RWPE2 (cell line): ENCODE data around the gene IL17RB.

ENCODE experiments used
- ATAC-seq: fragments of 200-7000 bp; cut with Tn5 transposase; 3 replicates; pipeline ENCODE4 v1.9.1; 2021; ENCODE audit warnings: low read depth
- DNase-seq: peaks from one replicate; pipeline ENCODE4 v3.0.0-alpha.2; 2020; ENCODE audit warnings: low spot score
- H3K27ac ChIP-seq: fragments of 450-650 bp; 2 replicates; pipeline ENCODE4 v1.5.1; 2017; ENCODE audit warnings: mild to moderate bottlenecking; ENCODE audit not compliant: poor library complexity, severe bottlenecking
- H3K27me3 ChIP-seq: fragments of 250-450 bp; sonication (Bioruptor Pico); 2 replicates; pipeline ENCODE4 v1.5.1; 2021; ENCODE audit warnings: mild to moderate bottlenecking, moderate library complexity; ENCODE audit not compliant: insufficient read depth, poor library complexity, severe bottlenecking
- H3K36me3 ChIP-seq: fragments of 250-450 bp; sonication (Bioruptor Pico); 2 replicates; pipeline ENCODE4 v1.5.1; 2020; ENCODE audit warnings: low read depth, mild to moderate bottlenecking, moderate library complexity
- H3K4me1 ChIP-seq: fragments of 250-450 bp; sonication (Bioruptor Pico); 2 replicates; pipeline ENCODE4 v1.5.1; 2021; ENCODE audit warnings: mild to moderate bottlenecking, moderate library complexity; ENCODE audit not compliant: insufficient read depth, poor library complexity, severe bottlenecking
- H3K4me3 ChIP-seq: fragments of 250-450 bp; sonication (Bioruptor Pico); 2 replicates; pipeline ENCODE4 v1.5.1; 2021; ENCODE audit warnings: mild to moderate bottlenecking, moderate library complexity; ENCODE audit not compliant: severe bottlenecking
- H3K9me3 ChIP-seq: fragments of 250-450 bp; sonication (Bioruptor Pico); 2 replicates; pipeline ENCODE4 v1.5.1; 2021; ENCODE audit warnings: mild to moderate bottlenecking, moderate library complexity; ENCODE audit not compliant: severe bottlenecking
- TF ChIP-seq, protein P1 (sequence below): fragments of 450-650 bp; IDR thresholded peaks from one replicate; pipeline ENCODE4 v1.5.1; 2017; ENCODE audit warnings: mild to moderate bottlenecking, moderate library complexity; ENCODE audit not compliant: poor library complexity, severe bottlenecking

The IL17RB gene

DNA sequence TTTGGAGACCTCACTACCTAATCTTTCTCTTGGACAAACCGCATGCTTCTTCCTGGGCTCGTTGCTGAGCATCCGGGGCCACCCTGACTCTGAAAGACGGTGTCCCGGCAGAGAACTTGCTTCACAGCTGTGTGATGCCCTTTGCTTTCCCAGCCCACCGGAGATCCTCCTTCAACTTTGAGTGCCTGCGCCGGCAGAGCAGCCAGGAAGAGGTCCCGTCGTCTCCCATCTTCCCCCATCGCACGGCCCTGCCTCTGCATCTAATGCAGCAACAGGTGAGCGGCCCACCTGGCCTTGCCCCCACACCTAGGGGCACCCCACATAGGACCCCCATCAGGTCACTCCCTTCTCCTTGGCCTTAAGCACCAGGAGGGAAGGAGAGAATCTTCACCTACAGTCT is 37.9 kb upstream of the IL17RB start:
- ATAC-seq: no peak
- no peaks in the 10 kb centered on the region for H3K4me1 ChIP-seq
- H3K27me3 ChIP-seq: no peaks in the 10 kb centered on the region
- no peak overlapping the region for H3K4me3 ChIP-seq
- H3K27ac ChIP-seq: no peak overlapping the region
- no peaks in the 10 kb centered on the region for H3K36me3 ChIP-seq
- TF ChIP-seq, protein P1, sequence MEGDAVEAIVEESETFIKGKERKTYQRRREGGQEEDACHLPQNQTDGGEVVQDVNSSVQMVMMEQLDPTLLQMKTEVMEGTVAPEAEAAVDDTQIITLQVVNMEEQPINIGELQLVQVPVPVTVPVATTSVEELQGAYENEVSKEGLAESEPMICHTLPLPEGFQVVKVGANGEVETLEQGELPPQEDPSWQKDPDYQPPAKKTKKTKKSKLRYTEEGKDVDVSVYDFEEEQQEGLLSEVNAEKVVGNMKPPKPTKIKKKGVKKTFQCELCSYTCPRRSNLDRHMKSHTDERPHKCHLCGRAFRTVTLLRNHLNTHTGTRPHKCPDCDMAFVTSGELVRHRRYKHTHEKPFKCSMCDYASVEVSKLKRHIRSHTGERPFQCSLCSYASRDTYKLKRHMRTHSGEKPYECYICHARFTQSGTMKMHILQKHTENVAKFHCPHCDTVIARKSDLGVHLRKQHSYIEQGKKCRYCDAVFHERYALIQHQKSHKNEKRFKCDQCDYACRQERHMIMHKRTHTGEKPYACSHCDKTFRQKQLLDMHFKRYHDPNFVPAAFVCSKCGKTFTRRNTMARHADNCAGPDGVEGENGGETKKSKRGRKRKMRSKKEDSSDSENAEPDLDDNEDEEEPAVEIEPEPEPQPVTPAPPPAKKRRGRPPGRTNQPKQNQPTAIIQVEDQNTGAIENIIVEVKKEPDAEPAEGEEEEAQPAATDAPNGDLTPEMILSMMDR: no peak
- no peaks in the 10 kb centered on the region for H3K9me3 ChIP-seq
- no peak for DNase-seq

DNA sequence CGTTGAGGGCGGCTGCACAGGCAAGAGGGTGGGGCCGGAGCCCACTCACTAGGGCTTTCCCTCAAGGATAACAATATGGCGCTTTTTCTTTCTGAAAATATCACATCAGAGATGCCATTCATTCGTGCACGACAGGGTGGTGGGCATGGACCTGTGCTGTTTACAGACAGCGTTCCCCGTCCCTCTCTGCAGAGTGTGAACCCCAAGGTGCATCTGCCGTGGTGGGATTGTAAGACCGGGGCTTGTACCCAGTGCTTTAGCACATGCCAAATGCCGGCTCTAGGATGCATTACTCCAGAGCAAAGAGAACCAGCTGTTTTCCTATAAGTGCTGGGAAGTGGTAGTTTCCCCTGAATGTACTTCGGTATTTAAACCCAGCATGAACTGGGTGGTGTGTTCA is 37.1 kb upstream of the IL17RB start:
- no peaks in the 10 kb centered on the region for H3K36me3 ChIP-seq
- no peak overlapping the region for H3K4me3 ChIP-seq
- ATAC-seq: no peak
- H3K9me3 ChIP-seq: no peaks in the 10 kb centered on the region
- TF ChIP-seq, protein P1: no peak
- DNase-seq: no peak
- H3K4me1 ChIP-seq: no peaks in the 10 kb centered on the region
- no peaks in the 10 kb centered on the region for H3K27me3 ChIP-seq
- H3K27ac ChIP-seq: no peak overlapping the region

- no peaks in the 10 kb centered on the region for H3K4me1 ChIP-seq
- no peak overlapping the region for H3K27ac ChIP-seq
- no peaks in the 10 kb centered on the region for H3K9me3 ChIP-seq
- no peak overlapping the region for H3K4me3 ChIP-seq
- ATAC-seq (no peak), DNase-seq (no peak)
- TF ChIP-seq, protein P1: no peak
- no peaks in the 10 kb centered on the region for H3K36me3 ChIP-seq
- no peaks in the 10 kb centered on the region for H3K27me3 ChIP-seq
These were observed 36.5 kb upstream of the IL17RB start for GRCh38 chr3:53809764-53810400.

DNA sequence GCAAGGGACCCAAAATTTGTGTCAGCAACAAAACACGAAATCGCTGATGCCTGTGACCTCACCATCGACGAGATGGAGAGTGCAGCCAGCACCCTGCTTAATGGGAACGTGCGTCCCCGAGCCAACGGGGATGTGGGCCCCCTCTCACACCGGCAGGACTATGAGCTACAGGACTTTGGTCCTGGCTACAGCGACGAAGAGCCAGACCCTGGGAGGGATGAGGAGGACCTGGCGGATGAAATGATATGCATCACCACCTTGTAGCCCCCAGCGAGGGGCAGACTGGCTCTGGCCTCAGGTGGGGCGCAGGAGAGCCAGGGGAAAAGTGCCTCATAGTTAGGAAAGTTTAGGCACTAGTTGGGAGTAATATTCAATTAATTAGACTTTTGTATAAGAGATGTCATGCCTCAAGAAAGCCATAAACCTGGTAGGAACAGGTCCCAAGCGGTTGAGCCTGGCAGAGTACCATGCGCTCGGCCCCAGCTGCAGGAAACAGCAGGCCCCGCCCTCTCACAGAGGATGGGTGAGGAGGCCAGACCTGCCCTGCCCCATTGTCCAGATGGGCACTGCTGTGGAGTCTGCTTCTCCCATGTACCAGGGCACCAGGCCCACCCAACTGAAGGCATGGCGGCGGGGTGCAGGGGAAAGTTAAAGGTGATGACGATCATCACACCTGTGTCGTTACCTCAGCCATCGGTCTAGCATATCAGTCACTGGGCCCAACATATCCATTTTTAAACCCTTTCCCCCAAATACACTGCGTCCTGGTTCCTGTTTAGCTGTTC is 35.0 kb upstream of the IL17RB start:
- no peaks in the 10 kb centered on the region for H3K36me3 ChIP-seq
- ATAC-seq: no peak
- no peak overlapping the region for H3K4me3 ChIP-seq
- H3K27me3 ChIP-seq: no peaks in the 10 kb centered on the region
- H3K27ac ChIP-seq: no peak overlapping the region
- no peaks in the 10 kb centered on the region for H3K4me1 ChIP-seq
- no peak for DNase-seq
- no peaks in the 10 kb centered on the region for H3K9me3 ChIP-seq
- TF ChIP-seq, protein P1: no peak

- Histone ChIP-seq H3K4me3 (no peak overlapping the region), H3K9me3 (no peaks in the 10 kb centered on the region), H3K27me3 (no peaks in the 10 kb centered on the region), H3K4me1 (no peaks in the 10 kb centered on the region), H3K27ac (no peak overlapping the region), H3K36me3 (no peaks in the 10 kb centered on the region)
- DNase-seq (no peak), ATAC-seq (no peak)
- TF ChIP-seq, protein P1: no peak
These were observed 33.9 kb upstream of the IL17RB start for GRCh38 chr3:53812434-53812833.
